Tibial nerve (tissue), 4 donors: ENCODE data around the gene SF1.

ENCODE experiments used
- EP300 ChIP-seq, 2 donors: sonication (generic); formaldehyde crosslinking; IDR thresholded peaks; one replicate each; pipeline ENCODE4 v1.6.1; 2017; ENCODE audit warnings: antibody characterized with exemption in 2 of 2, mild to moderate bottlenecking in 1 of 2
- POLR2A ChIP-seq, 2 donors: fragments of 450-650 bp; IDR thresholded peaks; one replicate each; pipeline ENCODE4 v1.6.1; 2017; ENCODE audit warnings: antibody characterized with exemption in 2 of 2, mild to moderate bottlenecking in 2 of 2, moderate library complexity in 2 of 2
- TF ChIP-seq, protein P1 (sequence below), 5 experiments: fragments of 200-600 bp in 3 of 5; fragments of 450-650 bp in 2 of 5; sonication (generic) in 3 of 5; IDR thresholded peaks; one replicate each; pipeline ENCODE4 v1.5.1; 2016 to 2019; ENCODE audit warnings: antibody characterized with exemption in 5 of 5, mild to moderate bottlenecking in 3 of 5, moderate library complexity in 2 of 5

DNA sequence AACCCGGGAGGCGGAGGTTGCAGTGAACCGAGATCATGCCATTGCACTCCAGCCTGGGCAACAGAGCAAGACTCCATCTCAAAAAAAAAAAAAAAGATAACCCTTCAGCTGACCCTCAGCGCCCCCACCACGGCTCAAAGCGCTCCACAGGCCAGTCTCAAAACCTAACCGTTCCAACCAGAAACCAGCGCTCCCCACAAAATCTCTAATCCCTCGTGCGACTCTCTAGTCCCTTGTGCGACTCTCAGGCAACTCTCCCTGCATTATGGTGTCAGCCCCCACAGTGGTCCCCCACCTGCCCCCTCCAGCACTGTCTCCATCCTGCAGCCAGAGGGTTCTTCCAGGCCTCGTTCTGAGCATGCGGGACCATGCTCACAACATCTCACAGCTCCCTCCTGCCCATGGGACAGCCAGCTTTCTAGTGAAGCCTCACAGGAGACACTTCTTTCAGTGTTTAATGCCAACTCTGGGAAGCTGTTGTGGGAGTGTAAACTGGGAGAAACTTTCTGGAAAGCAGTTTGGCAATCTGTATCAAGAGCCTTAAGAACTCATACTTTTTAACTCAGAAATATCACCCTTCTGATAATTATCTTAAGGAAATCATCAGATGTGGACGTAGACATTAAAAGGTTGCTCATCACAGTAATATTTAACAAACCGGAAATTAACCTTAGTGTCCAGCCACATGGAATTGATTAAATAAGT is 30.2 kb downstream of the SF1 start:
- TF ChIP-seq, protein P1, sequence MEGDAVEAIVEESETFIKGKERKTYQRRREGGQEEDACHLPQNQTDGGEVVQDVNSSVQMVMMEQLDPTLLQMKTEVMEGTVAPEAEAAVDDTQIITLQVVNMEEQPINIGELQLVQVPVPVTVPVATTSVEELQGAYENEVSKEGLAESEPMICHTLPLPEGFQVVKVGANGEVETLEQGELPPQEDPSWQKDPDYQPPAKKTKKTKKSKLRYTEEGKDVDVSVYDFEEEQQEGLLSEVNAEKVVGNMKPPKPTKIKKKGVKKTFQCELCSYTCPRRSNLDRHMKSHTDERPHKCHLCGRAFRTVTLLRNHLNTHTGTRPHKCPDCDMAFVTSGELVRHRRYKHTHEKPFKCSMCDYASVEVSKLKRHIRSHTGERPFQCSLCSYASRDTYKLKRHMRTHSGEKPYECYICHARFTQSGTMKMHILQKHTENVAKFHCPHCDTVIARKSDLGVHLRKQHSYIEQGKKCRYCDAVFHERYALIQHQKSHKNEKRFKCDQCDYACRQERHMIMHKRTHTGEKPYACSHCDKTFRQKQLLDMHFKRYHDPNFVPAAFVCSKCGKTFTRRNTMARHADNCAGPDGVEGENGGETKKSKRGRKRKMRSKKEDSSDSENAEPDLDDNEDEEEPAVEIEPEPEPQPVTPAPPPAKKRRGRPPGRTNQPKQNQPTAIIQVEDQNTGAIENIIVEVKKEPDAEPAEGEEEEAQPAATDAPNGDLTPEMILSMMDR (IDR thresholded peaks at IDR 0.05), result no peak
- TF ChIP-seq POLR2A (IDR thresholded peaks at IDR 0.05) (no peak), EP300 (IDR thresholded peaks at IDR 0.05) (no peak)
